ENCODE measurements around the gene LYPD6.

DNA sequence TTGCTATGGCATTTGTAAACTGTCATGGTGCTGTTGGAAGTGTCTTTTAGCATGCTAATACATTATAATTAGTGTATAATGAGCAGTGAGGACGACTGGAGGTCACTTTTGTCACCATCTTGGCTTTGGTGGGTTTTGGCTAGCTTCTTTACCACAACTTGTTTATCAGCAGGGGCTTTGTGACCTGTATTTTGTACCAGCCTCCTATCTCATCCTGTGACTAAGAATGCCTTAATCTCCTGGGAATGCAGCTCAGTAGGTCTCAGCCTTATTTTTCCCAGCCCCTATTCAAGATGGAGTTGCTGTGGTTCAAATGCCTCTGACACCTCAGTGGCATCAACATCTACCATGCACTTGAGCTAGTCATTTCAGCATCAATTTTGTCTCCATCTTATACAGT, 29.7 kb downstream of the LYPD6 start:
- TF ChIP-seq, protein P1, sequence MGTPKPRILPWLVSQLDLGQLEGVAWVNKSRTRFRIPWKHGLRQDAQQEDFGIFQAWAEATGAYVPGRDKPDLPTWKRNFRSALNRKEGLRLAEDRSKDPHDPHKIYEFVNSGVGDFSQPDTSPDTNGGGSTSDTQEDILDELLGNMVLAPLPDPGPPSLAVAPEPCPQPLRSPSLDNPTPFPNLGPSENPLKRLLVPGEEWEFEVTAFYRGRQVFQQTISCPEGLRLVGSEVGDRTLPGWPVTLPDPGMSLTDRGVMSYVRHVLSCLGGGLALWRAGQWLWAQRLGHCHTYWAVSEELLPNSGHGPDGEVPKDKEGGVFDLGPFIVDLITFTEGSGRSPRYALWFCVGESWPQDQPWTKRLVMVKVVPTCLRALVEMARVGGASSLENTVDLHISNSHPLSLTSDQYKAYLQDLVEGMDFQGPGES (IDR thresholded peaks at IDR 0.05; ENCODE audit: low read depth, low read length): no peak
- TF ChIP-seq NRF1 (IDR thresholded peaks at IDR 0.05; ENCODE audit: low read depth, low read length): no peak
